GM21825 (cell line): ENCODE data around the gene IQCB1.
A peak's percentile ranks its signal among the peaks of the same experiment; 100 is the strongest.
"Not testable (repeated sequence)": the region's sequence is repeated elsewhere in the genome, so short reads cannot be mapped to it uniquely, and the experiment has no call there.

Experiments
- ATAC-seq: cut with Tn5 transposase; IDR thresholded peaks from one replicate; pipeline ENCODE4 v1.9.1; 2021; ENCODE audit warnings: mild to moderate bottlenecking, moderate library complexity; ENCODE audit not compliant: unreplicated experiment

Gene IQCB1

GRCh38 chr3:121809249-121809648 is 25.6 kb downstream of the IQCB1 start:
- ATAC-seq: peak; percentile 97

- ATAC-seq: no peak
Measured at GRCh38 chr3:121803771-121804320, 31.0 kb downstream of the IQCB1 start.

DNA sequence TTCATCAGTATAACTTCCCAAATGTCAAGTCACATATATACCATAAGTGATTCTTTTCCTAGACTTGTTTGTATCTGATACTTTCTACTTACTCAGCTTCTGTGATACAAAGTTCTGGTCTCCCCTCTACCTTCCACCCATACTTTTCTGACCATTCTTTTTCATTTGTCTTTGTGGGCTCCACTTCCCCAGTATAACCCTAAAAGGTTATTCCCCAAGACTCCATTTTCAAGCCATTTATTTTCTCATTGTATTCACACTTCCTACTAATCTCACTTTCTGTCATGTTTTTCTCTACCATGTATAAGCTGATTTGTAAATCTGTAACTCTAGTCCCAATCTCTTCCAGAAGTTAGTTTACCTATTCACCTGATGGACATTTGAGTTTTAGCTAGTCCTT is 34.0 kb downstream of the IQCB1 start:
- no peak for ATAC-seq

- no peak for ATAC-seq
Measured at GRCh38 chr3:121796970-121797369, 37.9 kb downstream of the IQCB1 start.

DNA sequence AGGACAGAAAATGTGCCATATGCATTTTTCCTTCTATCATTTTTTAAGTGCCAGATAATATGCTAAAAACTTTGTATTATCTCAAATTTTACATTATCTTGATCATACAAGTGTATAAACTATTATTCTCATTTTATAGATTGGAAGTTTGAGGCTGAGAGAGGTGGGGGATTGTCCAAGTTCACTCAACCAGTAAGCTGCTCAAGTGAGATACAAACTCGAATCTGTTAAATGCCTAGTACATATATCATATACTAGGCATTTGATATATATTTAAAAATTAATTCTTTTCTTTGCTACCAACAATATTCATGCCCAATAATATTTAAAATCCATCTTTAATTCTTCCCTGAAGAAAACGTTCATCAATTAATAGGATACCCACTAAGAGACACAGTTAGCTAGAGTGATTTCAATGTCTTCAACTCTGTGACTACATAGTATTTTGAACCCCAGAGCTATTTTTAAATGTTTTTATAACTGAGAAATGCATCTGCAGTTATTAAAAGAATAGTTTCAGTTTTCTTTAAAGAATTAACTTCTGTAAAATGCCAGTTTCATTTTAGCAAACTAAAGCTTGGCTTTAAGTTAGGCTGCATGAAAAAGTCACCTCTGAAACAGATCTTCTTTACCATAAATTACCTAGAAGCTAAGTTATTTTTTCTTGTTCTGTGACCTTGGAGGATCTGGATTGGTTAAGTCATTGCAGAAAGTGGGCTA is 40.4 kb downstream of the IQCB1 start:
- no peak for ATAC-seq

GRCh38 chr3:121793078-121793477 is 41.8 kb downstream of the IQCB1 start:
- no peak for ATAC-seq

- no peak for ATAC-seq
Measured at GRCh38 chr3:121786485-121786884, 48.4 kb downstream of the IQCB1 start.

DNA sequence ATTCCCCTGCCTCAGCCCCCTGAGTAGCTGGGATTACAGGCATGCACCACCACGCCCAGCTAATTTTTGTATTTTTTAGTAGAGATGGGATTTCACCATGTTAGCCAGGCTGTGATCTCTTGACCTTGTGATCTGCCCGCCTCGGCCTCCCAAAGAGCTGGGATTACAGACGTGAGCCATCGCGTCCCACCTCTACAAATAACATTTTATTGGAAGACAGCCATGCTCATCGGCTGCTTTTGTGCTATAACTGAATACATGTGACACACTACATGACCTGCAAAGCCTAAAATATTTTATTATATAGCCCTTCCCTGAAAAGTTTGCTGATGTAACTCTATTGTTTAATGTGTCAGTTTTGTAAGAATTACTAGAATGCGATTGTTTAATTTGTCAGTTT is 52.1 kb downstream of the IQCB1 start:
- ATAC-seq: not testable (repeated sequence)

DNA sequence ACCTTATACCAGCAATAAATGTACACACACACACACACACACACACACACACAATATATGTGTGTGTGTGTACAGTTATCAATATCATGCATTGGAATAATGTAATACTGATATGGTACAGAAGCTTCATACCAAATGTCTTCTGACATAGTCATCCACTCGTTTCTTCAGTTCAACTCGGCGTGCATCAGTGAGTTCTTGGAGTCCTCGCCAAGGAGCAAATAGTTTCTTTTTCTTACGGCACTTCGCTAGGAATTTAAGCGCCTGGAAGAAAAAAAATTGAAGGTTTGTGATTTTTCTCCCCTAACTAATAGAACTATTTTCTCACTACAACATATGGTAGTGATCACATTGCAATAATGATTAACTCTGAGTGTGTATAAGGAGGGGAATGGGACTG is 53.2 kb downstream of the IQCB1 start:
- ATAC-seq: no peak

DNA sequence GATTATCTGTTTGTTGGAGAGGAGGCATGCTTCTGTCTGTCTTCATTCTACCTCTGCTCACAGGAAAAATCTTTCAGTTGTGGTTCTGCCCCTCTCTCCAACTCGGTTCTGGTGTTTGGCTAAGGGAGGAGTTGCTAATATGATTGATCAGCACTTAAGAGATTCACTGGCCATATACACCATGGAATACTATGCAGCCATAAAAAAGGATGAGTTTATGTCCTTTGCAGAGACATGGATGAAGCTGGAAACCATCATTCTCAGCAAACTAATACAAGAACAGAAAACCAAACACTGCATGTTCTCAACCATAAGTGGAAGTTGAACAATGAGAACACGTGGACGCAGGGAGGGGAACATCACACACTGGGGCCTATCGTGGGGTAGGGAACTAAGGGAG is 59.8 kb downstream of the IQCB1 start:
- ATAC-seq: not testable (repeated sequence)

GRCh38 chr3:121769246-121769645 is 65.6 kb downstream of the IQCB1 start:
- ATAC-seq: no peak

DNA sequence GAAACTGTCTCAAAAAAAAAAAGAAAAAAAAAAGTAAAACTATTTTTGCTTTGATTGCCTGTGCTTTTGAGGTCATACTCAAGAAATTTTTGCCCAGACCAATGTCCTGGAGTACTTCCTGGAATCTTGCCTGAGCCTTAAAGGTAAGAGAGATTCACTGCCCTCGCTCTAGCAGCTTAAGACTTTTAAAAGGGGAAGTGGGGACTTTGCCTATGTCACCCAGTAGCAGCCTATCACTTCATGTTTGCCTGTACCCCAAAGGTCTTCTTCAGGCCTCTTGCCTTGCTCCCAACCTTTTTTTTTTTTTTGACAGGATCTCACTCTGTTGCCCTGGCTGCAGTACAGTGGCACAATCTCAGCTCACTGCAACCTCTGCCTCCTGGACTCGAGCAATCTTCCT is 66.4 kb downstream of the IQCB1 start:
- ATAC-seq: no peak

DNA sequence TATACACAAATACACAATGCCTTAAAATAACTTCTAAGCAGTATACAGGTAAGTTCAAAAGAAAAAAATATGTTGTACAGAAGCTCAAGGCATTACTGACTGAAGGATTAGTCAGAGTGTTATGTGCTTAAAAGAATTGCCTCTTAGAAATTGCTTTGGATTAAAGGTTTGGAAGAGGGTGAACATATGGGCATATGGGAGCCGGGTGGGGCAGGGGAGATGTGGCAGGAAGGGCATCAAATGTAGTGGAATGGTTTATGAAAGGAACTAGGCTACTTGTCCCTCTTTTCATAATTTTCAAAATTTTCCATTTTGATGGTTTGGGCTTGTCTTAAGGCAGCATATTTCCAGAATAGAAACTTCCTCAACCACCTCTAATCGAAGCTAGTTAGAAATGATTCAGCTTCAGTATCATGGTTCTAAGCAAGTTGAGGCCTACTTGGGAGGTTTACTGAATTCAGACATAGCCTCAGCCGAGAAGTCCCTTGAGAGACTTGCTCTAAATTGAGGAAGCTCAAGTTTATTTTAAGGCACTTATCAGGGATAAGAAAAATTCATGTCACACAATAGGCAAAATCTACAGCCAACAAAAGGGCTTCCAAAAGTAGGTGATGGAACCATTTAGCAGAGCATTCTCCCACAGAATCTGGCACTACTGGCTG is 75.2 kb downstream of the IQCB1 start:
- ATAC-seq: no peak

DNA sequence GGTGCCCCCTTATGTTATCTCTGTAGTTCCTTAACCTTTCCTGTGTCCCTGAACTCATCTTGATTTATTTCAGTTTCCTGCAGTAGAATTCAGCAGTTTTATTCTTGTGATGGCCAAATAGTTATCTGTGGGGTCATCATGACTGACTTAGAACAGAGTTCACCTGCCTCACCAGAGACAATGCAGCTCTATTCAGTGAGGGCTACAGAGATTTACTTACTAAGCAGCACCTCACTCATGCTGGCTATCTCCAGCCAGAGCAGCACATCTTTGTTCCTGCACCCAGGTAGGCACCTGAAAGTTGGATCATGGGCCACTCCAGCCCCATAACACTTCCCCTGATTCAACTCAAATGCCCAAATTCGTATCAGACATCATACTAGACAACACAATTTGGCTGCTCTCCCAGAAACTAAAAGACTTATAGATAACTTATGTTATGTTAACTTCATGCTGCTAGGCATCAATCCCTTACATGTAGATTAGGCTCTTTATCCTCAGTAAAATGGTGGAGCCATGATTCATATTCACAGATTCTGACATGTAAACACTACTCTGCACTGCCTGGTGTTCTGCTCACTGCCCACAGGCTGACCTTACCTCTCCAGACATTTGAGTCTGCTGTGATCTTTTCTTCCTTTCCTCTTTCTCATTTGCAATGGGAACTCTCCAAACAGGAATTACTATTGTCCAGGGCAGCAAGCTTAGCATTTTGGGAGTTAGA is 76.0 kb downstream of the IQCB1 start:
- no peak for ATAC-seq

DNA sequence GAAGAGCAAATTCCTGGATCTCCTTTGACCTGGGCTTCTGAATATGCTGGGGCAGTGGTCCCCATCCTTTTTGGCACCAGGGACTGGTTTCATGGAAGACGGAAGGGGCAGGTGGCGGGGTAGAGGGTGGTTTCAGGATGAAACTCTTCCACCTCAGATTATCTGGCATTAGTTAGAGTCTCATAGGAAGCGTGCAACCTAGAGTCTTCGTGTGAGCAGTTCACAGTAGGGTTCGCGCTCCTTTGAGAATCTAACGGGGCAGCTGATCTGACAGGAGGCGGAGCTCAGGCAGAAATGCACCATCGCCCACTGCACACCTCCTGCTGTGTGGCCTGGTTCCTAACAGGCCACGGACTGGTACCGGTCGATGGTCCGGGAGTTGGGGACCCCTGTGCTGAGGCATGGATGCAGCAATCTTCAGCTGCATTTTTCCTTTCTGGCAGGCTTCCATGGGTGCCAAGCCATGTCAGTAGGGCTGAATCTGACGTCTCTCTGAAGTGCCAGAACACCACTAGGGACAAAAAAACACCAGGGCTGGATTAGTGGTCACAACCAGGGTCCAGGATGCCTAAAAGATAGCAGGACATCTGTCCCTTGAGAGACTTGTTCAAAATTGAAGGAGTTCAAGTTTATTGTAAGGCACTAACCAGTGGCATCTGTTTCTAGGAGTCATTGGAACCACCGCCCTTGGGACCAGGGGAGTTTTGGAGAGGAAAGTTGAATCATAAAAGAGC is 76.9 kb downstream of the IQCB1 start:
- no peak for ATAC-seq

DNA sequence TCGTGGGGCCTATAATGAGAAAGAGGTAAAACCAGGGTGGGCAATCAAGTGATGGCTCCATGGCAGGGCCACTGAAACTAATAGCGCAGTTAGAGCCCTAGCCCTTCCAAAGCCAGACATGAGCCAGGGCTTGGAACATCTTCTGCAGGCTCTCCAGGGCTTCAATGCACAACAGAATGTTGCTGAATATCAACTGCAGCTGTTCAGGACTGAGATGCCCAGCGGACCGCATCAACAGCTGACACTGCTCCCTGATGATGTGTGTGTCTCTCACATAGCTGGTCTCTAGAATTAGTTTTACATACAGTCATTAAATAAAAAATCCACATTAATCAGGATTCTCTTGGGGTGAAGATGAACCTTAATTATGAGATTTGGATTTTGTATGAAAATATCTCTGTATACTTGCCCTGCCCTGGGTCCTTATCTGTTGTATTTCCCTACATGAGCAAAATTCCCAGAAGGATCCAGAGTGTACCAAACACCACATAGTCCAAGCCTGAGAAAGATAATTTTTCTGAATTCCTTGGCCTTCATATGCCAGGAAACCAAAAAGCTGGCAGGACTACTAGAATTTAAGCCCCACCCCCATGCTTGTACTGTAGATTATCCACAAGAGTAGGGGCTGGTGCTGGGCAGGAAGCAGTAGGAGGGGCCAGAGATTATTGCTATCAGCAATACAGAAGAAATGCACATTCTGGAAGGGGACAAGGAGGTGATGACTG is 77.6 kb downstream of the IQCB1 start:
- no peak for ATAC-seq

GRCh38 chr3:121752772-121753171 is 82.1 kb downstream of the IQCB1 start:
- ATAC-seq: no peak

DNA sequence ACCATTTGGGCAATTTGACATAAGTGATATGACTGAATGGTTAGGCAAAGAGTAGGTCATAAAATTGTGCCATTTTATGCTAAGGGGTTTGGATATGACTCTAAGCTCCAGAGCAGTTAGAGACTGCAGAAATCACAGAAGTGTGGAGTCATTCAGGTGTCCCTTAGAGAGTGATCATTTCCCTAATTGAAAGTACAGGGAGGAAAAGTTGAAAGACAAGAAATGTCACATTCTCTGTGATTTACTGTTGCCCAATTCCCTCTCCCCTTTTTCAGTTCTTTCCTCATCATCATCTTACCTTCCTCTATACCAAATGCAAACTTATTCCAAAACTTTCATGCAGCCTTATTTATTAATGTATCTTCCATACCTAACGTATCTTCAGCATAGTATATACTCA is 82.6 kb downstream of the IQCB1 start:
- no peak for ATAC-seq

GRCh38 chr3:121750087-121750415 is 84.8 kb downstream of the IQCB1 start:
- ATAC-seq: no peak

DNA sequence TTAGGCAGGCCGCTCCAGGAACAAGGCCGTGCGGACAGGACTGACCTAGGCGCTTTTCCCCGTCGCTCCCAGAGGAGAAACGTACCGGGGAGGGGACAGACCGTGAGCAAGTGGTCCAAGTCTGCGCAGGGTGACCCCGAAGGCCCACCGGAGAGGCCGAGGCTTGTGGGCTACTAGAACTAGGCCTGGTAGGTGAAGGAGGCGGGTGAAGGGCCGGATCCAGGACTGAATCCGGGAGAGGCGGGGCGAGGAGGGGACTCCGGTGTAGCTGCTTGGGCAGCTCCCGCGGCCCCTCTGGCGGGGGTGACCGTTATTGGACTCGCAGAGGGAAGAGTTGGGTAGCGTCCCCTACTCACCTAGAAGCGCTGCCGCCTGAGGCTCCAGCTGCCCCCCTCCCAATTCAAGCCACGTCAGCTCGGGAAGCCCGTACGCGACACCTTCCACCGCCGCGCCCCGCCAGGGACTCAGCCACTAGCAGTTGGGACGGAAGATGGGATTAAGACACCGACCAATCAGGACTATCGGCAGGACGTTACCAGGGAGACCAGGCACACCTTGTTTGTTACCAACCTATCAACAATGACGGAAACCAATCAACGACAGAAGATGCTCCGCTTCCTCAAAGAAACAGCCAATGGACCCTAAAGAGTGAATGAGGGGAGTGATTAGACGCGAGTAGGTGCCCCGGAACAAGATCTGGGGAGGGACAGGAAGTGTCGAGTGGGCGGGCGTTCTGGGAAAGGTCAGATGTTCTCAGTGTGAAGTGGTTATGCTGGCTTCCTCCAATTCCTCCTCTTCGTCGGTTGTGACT is 85.4 kb downstream of the IQCB1 start, which contains the start of gene GOLGB1:
TSS of gene GOLGB1 (minus strand) at position 466 of the 811 bp plus-strand sequence. CDS start 18,770 bp downstream, outside the sequence.
- peak; percentile 96 for ATAC-seq
